ENCODE results near the gene GNAI1. TPM values are rescaled to one million over a fixed set of nuclear protein-coding genes. Genes with fewer than 3 reads are reported as not detected.
A peak's percentile ranks its signal among the peaks of the same experiment; 100 is the strongest.

The GNAI1 gene
- total RNA-seq, 1 donor from 2014 or later = 11.3 TPM

DNA sequence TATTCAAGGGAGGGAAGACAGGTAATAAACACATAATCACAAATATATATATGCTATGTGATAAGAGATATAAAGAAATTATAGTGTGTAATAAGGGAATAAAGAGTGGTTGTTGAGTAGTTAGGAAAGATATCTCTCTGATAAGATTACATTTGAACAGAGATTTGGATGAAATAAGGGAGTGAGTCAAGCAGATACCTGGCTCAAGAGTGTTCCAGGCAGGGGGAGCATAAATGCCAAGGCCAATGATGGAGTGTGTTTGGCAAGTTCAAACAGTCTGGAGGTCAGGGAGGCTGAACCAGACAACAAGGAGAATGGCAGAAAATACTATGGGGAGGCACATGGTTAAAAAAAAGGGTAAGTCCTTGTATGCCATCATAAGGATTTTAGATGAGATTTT is 4.8 kb upstream of the GNAI1 start:
- intact Hi-C loops (cut with DNase I) = loop anchor here (10.0 kb wide), 2 partner anchors 255 to 535 kb away; no protein-coding TSS in a partner anchor
- DNase-seq (ENCODE audit: low spot score) = no peak

DNA sequence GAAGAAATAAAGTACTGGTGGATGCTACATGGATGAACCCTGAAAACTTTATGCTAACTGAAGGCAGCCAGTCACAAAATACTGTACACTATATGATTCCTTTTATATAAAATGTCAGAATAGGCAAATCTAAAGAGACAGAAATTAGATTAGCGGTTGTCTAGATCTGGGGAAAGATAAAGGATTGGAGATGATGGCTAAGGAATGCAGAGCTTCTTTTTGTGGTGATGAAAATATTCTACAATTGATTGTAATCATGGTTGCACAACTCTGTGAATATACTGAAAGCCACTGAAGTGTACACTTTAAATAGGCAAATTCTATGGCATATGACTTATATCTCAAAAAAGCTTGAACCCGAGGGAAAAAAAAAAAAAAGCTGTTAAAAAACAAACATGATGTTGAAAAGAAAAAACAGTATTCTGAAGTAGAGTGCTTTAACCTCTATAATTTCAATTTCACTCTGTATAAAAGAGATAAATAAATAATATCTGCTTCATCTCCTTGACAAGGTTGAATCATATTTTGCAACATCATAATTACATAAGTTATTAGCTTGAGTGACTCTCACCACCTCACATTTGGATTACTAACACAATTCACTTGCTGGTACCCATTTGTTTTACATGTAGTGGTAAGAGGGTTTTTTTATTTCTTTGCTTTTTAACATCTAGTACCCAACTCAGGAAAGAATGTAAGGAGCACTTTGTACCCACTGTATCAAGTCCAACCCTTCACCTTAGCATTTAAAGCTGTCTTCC is 2.8 kb upstream of the GNAI1 start:
- DNase-seq (ENCODE audit: low spot score) = no peak
- intact Hi-C loops (cut with DNase I) = loop anchor here (10.0 kb wide), 2 partner anchors 253 to 533 kb away; no protein-coding TSS in a partner anchor

DNA sequence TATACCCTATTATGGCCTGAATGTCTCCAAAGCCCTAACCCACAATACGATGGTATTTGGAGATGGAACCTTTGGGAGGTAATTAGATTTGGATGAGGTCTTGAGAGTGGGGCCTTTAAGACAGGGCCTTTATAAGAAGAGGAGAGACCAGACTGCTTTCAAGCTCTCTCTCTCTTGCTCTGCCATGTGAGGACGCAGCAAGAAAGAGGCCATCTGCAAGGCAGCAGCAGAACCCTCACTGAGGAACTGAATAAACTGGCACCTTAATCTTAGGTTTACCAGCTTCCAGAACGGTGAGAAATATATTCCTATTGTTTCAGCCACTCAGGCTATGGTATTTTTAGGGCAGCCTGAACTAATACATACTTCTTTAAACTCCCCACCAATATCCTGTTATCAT is 2.0 kb upstream of the GNAI1 start:
- DNase-seq (ENCODE audit: low spot score) = no peak
- intact Hi-C loops (cut with DNase I) = loop anchor here (10.0 kb wide), 2 partner anchors 252 to 532 kb away; no protein-coding TSS in a partner anchor

DNA sequence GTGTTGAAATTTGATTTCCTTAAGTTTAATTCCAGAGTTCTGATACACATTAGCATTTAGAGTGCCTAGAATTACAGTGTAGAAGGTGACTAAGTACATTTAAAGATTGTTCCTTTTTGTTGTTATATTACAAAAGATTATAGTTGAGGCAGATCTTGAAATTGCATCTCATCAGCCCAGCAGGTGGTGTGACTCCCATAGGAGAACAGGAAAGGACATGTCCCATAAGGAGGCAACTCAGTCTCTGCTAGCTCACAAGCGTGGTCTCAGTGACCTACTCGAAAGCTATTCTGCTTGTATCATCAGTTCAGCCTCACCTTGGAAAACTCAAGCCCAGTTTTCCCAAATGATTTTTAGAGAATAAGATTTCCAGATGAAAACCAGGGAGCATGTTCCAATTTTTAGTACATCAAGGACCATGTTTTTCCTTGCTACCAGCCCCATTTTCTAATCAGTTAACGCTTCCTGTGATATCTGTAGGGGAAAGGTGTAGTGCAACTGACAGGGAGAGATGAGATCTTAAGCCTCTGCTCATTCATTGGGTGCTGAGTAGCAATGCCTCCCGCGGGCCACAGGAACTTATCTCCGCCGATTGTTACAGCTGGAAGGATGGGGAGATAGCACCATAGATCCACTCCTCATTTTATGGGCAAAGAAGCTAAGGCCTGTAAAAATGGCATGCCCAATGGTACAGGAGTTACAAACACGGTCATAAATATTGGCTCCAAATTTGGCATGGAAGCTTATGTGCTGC is 1.1 kb upstream of the GNAI1 start:
- intact Hi-C loops (cut with DNase I) = loop anchor here (10.0 kb wide), 2 partner anchors 251 to 531 kb away; no protein-coding TSS in a partner anchor
- DNase-seq (ENCODE audit: low spot score) = no peak

DNA sequence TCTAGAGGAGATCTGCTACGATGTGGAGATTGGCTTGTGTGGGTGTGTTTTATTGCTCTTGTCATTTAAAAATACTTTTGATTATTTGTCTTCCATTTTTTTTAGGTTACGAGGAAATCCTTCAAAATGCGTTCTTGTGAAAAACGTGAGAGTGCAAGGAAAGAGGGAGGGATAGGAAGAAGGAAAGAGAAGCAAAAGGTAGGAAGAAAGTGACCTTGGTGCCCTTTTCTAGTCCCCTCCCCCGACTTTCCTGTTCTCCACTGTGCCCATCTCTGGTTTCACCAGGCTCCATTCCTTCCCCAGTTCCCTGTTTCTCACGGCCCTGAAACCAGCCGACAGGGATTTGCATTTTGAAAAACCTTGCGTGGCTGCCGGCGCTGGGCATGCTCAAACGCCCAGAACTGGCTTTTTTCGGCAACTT is 506 bp upstream of the GNAI1 start:
- no peak for DNase-seq (ENCODE audit: low spot score)
- intact Hi-C loops (cut with DNase I) = loop anchor here (10.0 kb wide), 2 partner anchors 251 to 531 kb away; no protein-coding TSS in a partner anchor

DNA sequence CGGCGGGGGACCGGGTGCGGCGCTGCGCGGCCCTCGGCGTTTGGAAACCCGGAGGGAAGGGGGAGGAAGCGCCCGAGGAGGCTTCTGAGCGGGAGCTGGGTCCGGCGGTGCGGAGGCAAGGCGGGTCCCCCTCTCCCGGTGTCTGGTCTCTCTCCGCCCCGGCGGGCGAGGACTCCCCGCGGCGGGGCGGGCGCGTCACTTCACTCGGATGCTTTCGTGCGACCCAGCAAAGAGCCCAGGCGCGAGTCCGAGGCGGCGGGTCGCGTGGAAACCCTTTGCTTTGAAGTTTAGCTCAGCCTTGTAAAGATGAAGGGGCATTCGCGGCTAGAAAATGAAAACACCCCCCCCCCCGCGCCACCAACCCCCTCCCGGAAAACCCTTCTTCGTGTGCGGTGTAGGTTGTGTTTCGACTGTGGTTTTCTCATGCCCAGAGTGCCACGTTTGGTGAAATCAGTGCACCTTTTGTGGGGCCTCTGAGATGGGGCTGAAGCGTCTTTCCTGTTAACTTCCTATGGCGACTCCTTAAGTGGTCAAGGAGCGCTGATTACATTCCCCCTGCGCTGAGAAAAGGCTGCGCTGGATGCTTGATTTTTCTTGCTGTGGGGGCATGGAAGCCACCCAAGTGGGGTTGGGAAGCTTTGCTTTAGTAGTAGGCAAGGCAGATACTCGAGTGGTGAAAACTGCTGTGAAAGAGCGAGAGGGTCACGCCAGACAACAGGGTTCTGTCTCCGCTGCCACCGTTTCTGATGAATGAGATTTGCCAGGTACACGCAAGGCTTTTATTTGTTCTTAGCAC is 876 bp downstream of the GNAI1 start:
- DNase-seq (ENCODE audit: low spot score) = peak; percentile 77
- intact Hi-C loops (cut with DNase I) = loop anchor here (5.0 to 10.0 kb wide), 3 partner anchors 142 to 529 kb away; no protein-coding TSS in a partner anchor

DNA sequence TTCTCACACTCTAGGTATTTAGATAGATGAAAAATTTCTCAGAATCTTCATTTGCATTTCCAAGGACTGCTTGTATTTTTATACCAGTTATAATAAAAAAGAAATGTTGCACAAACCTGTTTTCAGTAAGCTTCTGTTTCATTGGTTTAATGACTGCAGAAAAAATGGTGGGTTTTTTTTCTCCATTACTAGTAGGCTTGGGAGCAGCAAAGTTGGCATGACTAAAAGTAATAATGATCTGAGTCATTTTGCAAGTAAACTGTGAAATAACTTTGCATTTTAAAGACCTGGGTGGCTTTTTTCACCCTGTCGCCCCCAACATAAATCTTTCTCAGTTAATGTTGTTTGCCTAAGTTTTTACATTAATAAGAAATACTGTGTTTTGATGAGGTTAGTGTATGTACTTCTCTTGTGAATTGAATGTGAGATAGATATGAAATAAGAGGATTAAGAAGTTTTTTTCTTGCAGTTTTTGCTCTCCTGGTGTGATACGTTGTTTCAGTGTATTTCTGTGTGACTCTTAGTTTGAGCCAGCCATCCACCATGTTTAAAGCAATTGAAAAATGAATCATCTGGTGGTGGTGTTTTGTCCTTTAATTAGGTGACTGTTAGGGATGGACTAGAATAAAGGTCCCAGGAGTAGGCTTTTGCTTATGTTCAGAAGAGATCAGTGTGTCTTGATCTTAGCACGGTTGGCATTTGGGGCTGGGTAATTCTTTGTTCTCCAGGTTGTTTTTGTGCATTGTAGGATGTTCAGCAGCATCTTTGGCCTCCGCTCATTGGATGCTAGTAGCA is 1.8 kb downstream of the GNAI1 start:
- intact Hi-C loops (cut with DNase I) = loop anchor here (5.0 to 10.0 kb wide), 3 partner anchors 141 to 528 kb away; no protein-coding TSS in a partner anchor
- no peak for DNase-seq (ENCODE audit: low spot score)

DNA sequence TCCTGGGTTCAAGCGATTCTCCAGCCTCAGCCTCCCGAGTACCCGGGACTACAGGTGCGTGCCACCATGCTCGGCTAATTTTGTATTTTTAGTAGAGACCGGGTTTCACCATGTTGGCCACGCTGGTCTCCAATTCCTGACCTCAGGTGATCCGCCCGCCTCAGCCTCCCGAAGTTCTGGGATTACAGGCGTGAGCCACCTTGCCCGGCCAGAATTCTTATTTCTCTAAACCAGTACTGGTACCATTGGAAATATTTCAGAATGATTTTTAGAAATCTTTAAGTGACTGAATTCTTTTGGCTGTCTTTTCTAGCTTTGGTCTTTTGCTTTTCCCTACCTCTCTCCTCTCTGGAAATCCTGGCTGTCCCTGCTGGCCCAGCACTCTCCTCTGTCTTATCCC is 2.8 kb downstream of the GNAI1 start:
- no peak for DNase-seq (ENCODE audit: low spot score)
- intact Hi-C loops (cut with DNase I) = loop anchor here (5.0 to 10.0 kb wide), 3 partner anchors 140 to 527 kb away; no protein-coding TSS in a partner anchor

DNA sequence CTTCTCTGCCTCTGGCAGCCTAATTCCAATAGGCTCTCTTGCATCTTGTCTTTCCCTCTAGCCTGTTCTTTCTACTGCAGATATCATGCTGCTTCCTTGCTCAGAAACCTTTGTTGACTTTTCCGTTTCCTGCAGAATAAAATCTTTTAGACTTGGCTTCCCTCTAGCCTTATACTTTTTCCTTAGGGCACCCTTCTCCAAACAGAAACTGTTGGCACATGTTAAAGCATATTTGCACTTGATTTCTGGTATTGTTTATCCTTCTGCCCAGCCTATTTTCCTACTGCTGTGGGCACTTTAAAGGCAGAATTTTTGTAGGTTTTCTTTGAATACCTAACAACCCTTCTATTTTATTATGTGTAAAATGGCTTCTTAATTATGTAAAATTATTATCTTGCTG is 4.6 kb downstream of the GNAI1 start:
- DNase-seq (ENCODE audit: low spot score) = no peak
- intact Hi-C loops (cut with DNase I) = loop anchor here (5.0 to 10.0 kb wide), 3 partner anchors 138 to 526 kb away; no protein-coding TSS in a partner anchor

DNA sequence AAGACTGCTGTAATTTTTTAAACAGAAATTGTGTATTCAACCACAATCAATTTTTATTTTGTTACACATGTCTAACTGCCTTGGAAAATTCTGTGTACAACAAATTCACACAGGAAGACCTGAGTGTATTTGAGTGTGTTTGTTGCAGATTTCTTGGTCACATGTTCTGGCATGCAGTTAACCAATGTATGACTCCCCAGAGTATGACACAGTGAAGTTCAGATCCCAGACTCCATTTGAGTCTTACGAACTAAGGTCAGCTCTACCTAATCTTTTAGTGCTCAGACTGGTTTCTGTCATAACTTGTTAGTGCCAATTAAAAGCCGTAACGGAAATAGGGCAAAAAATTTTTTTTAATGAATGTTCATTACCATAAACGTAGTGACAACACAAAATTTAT is 5.8 kb downstream of the GNAI1 start:
- intact Hi-C loops (cut with DNase I) = no loop called here
- no peak for DNase-seq (ENCODE audit: low spot score)

DNA sequence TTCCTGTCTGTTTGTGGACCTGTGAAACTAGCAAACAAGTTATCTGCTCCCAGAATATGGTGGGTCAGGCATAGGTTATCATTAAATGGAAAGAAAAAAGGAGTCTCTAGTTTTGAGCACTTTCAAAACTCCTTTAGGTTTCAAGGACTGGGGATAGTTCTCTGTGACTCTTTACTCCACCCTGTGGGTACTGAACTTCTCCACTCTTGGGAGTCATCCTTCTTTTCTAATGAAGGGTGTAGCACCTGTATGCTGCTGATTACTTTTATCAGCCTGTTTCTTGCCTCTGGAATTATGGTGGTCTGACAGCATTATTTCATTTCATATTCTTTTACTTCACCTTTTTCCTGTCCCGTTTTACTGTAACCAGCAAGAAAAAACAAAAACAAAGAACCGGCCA is 6.7 kb downstream of the GNAI1 start:
- DNase-seq (ENCODE audit: low spot score) = no peak
- intact Hi-C loops (cut with DNase I) = no loop called here

DNA sequence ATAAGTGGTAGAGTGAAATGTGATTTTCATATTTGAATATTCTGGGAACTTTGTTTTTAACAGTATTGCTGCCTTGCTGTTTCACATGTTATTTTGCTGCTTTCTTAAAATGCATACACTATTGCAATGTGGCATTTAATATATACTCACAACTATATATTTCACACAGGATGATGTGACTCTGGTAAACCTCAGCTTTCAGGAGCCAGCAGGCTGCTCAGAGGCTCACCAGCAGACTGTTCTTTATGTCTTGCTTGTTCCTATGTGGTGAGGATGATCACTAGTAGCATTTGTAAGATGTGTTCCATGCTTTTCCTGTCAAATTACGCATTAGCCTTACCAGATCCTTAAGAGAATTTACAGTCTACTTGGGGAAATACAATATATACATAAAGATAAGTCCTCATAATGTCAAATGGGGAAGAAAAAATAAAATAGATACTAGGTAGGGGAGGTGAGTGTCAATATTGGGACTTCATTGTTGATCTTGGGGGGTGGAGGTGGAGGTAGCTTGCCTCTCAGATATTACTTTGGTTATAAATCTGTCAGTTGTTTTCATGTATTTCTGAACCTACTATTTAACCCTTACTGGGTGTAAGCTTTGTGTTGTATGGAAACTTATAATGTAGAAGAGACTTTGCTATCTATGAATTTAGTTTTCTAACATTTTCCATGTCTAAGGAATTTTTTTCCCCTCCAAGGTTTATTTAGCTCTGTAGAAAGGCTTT is 8.4 kb downstream of the GNAI1 start:
- DNase-seq (ENCODE audit: low spot score) = no peak
- intact Hi-C loops (cut with DNase I) = no loop called here

DNA sequence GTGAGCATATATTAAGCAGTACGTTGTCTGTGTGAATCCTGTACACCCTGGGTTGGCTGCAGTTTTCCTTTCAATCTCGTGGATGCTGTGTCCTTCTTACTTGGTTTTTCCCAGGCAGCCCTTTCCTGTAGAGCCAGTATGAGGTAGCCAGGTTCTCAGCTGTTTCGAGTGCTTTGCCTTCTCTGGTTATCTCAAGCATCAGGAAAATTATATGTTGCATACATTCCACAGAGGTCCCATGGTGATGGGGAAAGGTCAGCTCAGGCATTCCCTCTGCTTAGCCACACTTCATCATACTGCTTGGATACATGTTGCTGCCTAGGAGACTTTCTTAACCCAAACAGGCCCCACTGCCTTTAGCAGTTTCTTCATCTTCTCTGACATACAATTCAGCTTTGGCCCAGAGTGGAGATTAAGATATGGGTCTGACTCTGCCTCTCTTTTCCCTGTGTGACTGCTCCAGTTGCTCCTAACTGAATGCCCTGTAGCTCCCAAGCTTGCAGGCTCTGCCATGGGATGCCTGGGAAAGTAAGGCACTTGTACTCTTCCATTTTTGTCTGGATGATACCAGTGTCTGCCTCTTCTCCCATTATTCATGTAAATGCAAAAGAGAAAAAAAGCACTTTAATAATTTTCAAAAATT is 11.3 kb downstream of the GNAI1 start:
- DNase-seq (ENCODE audit: low spot score) = no peak
- intact Hi-C loops (cut with DNase I) = no loop called here

DNA sequence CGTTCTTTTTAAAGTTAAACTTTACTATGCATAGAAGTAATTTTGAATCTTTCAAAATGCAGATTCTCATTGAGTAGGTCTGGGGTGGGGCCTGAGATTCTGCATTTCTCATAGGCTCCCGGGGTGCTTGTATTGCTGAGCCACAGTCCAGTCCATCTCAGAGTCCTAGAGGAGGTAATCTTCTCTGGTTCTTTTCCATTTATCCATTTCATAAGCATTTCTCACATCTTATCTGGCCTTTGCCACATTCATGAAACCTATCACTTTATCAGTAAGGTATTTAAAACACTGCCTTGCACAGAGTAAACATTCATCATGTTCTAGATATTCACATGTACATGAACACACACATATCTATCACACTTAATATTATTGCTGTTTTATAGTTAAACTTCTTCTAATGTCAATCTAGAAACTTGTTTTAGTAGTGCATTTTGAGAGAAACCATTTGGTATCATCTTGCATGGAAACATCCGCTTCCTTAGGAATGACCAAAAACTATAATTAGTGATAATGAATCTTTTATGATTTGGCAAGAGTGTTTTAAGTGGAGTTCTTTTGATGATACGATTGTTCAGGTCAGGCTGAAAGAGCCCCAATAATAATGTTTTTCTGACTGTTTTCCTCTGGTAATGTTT is 12.0 kb downstream of the GNAI1 start:
- intact Hi-C loops (cut with DNase I) = no loop called here
- DNase-seq (ENCODE audit: low spot score) = no peak

DNA sequence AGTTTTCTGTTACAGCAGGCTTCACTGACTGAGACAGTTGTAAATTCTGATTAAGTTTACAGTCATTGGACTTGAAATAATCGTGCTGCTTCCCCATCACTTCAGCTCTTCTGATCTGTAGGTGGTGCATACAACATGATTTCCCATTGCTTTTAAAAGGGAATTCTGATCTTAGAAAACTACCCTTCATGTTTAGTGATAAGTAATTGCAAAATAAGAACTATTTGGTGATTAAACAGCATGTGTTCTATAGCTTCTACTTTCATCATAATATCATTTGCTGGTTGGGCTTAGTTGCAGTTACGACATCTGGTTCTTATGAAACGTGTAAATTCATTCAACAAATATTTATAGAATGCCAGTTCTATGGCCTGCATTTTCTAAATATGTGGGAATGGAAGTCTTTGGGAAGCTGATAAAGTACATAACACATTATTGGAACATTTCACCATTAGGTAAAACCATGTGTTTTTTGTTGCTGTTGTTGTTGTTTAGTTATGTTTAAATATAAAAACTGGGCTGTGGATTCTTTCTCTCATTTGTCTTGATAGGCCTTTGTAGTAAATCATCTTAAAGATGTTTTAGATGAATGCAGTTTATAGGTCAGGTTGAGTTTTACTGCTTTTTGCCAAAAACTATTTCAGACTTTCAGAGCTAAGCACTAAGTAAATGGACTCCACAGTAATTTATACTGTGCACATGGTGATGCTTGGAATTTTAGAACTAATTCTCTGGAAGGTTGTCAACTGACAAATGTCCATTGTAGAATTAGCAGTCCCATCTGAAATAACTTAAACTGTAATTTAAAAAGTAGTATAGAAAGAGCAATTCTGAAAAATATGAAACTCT is 13.1 kb downstream of the GNAI1 start:
- intact Hi-C loops (cut with DNase I) = no loop called here
- DNase-seq (ENCODE audit: low spot score) = no peak

DNA sequence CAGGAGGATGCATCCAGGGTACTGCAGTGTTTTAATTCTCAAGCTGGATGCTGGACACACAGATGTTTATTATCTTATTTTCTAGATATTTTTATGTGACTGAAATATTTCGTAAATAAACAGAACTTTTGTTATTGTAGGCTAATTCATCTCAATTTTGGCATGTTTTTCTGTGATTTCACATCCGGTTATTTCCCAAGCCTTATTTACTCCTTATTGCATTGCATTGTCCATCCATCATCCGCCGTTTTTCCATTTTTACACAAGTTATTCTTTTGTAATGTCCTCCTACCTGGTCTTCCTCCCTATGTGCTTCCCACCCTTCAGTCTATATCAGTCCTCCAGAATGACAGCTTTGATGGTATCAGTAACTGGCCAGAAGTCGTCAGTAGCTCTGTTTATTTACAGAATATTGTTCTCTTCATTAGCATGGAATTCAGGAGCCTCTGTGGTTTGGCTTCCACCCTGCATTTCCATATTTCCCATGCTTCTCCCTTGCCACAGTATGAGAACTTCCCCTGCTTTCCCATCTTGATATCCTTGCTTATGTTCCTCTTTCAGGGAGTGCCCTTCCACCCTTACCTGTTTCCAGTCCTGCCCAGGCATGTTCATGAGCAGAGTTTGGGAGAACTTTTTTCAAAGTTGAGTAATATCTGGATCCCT is 16.1 kb downstream of the GNAI1 start:
- no peak for DNase-seq (ENCODE audit: low spot score)
- intact Hi-C loops (cut with DNase I) = no loop called here
